ENCODE measurements around the gene TNIP1.

- TF ChIP-seq CTCF (IDR thresholded peaks at IDR 0.05) (peak in 5 of 7 experiments; percentile 60 to 92 (median 81)), POLR2A (IDR thresholded peaks at IDR 0.05) (no peak), POLR2AphosphoS5 (IDR thresholded peaks at IDR 0.05) (peak in 1 of 3 donors; percentile 36)
These were observed 45.4 kb upstream of the TNIP1 start for GRCh38 chr5:151126199-151126645.

Measured in stomach (tissue), 4 donors.